DMS153 treated with DMSO at 0.1 percent for 48 hours (cell line): ENCODE measurements around the gene ZNF664.

Source experiments
- DNase-seq: peaks from one replicate; lab custom pipeline; 2025; ENCODE audit not compliant: unreplicated experiment; lab: John Stamatoyannopoulos, UW

The ZNF664 gene

DNA sequence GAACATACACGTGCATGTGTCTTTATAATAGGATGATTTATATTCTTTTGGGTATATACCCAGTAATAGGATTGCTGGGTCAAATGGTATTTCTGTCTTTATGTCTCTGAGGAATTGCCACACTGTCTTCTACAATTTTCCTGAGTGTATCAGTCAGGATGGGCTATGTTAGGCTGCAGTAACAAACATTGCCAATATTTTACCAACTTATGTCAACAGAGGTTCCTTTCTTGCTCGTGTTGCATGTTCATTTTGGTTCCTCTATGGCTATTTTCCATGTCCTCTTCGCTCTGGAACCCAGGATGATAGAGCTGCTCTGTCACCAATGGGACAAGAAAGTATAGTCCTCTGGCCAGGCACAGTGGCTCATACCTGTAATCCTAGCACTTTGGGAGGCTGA lies 86.7 kb downstream of the ZNF664 start:
- DNase-seq = no peak
